GM12891 (cell line): ENCODE results near the gene MTCH2.

Experiments
- PAX5 ChIP-seq: IDR thresholded peaks from 2 replicates; pipeline ENCODE4 v1.6.1; 2011; ENCODE audit warnings: low read length, moderate library complexity, mild to moderate bottlenecking; ENCODE audit not compliant: insufficient read depth, severe bottlenecking
- POLR2A ChIP-seq: IDR thresholded peaks from 2 replicates; pipeline ENCODE4 v1.6.1; 2011; ENCODE audit warnings: low read depth, low read length, control low read depth
- POLR2AphosphoS5 ChIP-seq: IDR thresholded peaks from 2 replicates; pipeline ENCODE4 v1.6.1; 2011; ENCODE audit warnings: low read depth, low read length, control low read depth
- POU2F2 ChIP-seq: IDR thresholded peaks from 2 replicates; pipeline ENCODE4 v1.6.1; 2011; ENCODE audit warnings: low read depth, mild to moderate bottlenecking, control low read depth, low read length, moderate library complexity
- TAF1 ChIP-seq: IDR thresholded peaks from 2 replicates; pipeline ENCODE4 v1.6.1; 2011; ENCODE audit warnings: low read depth, low read length, control low read depth

GRCh38 chr11:47615249-47615648, 27.1 kb downstream of the MTCH2 start:
- TF ChIP-seq POLR2A (no peak), TAF1 (no peak), POLR2AphosphoS5 (no peak), PAX5 (no peak), POU2F2 (no peak)
